Measurements from ENCODE around the gene KIF13A.

DNA sequence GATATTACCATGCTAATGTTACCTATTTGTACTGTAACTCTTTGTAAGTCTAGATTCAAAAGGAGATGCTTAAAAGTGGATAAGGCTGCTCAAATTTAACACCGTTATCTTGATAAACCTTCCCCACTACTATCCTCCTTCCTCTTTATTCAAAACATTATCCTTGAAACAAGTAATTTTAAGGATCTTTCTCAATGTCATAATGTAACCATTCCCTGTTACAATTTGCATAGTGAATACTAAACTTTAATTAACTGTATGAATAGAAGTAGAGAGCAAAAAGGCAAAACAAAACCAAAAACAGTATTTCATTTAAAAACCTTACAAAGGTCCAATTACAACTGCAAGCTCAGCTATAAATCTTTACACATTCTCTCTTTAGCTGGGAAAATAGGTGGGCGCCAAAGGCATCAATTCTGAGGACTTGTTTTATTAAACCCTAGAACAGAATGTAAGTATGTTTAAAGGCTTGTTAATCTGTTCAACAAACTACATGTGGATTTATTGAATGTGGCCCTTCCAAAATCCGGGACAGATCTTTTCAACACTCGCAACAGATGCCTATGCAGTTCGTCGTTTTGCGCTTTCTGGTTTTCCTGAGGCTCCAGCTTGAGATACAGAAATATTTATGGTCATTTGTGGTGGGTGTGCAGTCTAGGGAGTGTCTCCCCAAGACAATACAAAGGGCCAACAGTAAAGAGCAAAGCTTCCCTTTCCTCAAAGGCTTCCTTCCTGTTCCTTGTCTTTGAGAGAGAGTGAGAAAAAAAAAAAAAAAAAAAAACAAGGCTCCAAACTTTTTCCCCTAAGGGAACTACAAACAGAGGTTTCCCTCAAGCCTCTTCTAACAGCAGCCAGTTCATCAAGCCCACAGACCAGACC, 15.1 kb downstream of the KIF13A start:
- no peak for TF ChIP-seq POLR2A (IDR thresholded peaks at IDR 0.05; ENCODE audit: low read depth)
- TF ChIP-seq, protein P1, sequence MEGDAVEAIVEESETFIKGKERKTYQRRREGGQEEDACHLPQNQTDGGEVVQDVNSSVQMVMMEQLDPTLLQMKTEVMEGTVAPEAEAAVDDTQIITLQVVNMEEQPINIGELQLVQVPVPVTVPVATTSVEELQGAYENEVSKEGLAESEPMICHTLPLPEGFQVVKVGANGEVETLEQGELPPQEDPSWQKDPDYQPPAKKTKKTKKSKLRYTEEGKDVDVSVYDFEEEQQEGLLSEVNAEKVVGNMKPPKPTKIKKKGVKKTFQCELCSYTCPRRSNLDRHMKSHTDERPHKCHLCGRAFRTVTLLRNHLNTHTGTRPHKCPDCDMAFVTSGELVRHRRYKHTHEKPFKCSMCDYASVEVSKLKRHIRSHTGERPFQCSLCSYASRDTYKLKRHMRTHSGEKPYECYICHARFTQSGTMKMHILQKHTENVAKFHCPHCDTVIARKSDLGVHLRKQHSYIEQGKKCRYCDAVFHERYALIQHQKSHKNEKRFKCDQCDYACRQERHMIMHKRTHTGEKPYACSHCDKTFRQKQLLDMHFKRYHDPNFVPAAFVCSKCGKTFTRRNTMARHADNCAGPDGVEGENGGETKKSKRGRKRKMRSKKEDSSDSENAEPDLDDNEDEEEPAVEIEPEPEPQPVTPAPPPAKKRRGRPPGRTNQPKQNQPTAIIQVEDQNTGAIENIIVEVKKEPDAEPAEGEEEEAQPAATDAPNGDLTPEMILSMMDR (IDR thresholded peaks at IDR 0.05) = no peak
